ENCODE measurements around the gene SENP7.

The SENP7 gene

GRCh38 chr3:101536266-101536665 lies 23.3 kb upstream of the SENP7 start:
- Histone ChIP-seq H3K4me2 (no peak overlapping the region), H3K4me3 (IDR thresholded peaks at IDR 0.05; ENCODE audit: insufficient read depth, low read depth, low read length) (no peak overlapping the region), H3K27me3 (ENCODE audit: insufficient read depth, low read depth) (no peaks in the 10 kb centered on the region), H3K9ac (no peak overlapping the region), H3K4me1 (ENCODE audit: low read depth, poor library complexity, severe bottlenecking) (no peaks in the 10 kb centered on the region), H3K36me3 (ENCODE audit: insufficient read depth) (no peaks in the 10 kb centered on the region), H3K79me2 (ENCODE audit: insufficient read depth, low read depth) (no peaks in the 10 kb centered on the region), H3K27ac (no peak overlapping the region), H4K20me1 (ENCODE audit: insufficient read depth) (no peaks in the 10 kb centered on the region), H2AFZ (ENCODE audit: low read depth) (no peak overlapping the region)
- TF ChIP-seq CTCF (conservative IDR thresholded peaks at IDR 0.05; ENCODE audit: low read depth, low read length): no peak

GRCh38 chr3:101535221-101535620 lies 22.2 kb upstream of the SENP7 start:
- H3K27me3 ChIP-seq (ENCODE audit: insufficient read depth, low read depth): no peaks in the 10 kb centered on the region
- H3K27ac ChIP-seq: no peak overlapping the region
- H4K20me1 ChIP-seq (ENCODE audit: insufficient read depth): no peaks in the 10 kb centered on the region
- no peak overlapping the region for H3K4me3 ChIP-seq (IDR thresholded peaks at IDR 0.05; ENCODE audit: insufficient read depth, low read depth, low read length)
- H3K9ac ChIP-seq: no peak overlapping the region
- no peaks in the 10 kb centered on the region for H3K36me3 ChIP-seq (ENCODE audit: insufficient read depth)
- no peaks in the 10 kb centered on the region for H3K79me2 ChIP-seq (ENCODE audit: insufficient read depth, low read depth)
- H2AFZ ChIP-seq (ENCODE audit: low read depth): no peak overlapping the region
- no peak overlapping the region for H3K4me2 ChIP-seq
- H3K4me1 ChIP-seq (ENCODE audit: low read depth, poor library complexity, severe bottlenecking): no peaks in the 10 kb centered on the region
- TF ChIP-seq CTCF (conservative IDR thresholded peaks at IDR 0.05; ENCODE audit: low read depth, low read length): no peak

GRCh38 chr3:101533603-101533968 lies 20.6 kb upstream of the SENP7 start:
- Histone ChIP-seq H2AFZ (ENCODE audit: low read depth) (no peak overlapping the region), H3K4me1 (ENCODE audit: low read depth, poor library complexity, severe bottlenecking) (no peaks in the 10 kb centered on the region), H3K4me3 (IDR thresholded peaks at IDR 0.05; ENCODE audit: insufficient read depth, low read depth, low read length) (no peak overlapping the region), H3K27me3 (ENCODE audit: insufficient read depth, low read depth) (no peaks in the 10 kb centered on the region), H4K20me1 (ENCODE audit: insufficient read depth) (no peaks in the 10 kb centered on the region), H3K36me3 (ENCODE audit: insufficient read depth) (no peaks in the 10 kb centered on the region), H3K79me2 (ENCODE audit: insufficient read depth, low read depth) (no peaks in the 10 kb centered on the region), H3K9ac (no peak overlapping the region), H3K4me2 (no peak overlapping the region), H3K27ac (no peak overlapping the region)
- TF ChIP-seq CTCF (conservative IDR thresholded peaks at IDR 0.05; ENCODE audit: low read depth, low read length): no peak

GRCh38 chr3:101532783-101533602 lies 20.0 kb upstream of the SENP7 start:
- H3K4me1 ChIP-seq (ENCODE audit: low read depth, poor library complexity, severe bottlenecking): no peaks in the 10 kb centered on the region
- no peak for TF ChIP-seq CTCF (conservative IDR thresholded peaks at IDR 0.05; ENCODE audit: low read depth, low read length)
- no peak overlapping the region for H2AFZ ChIP-seq (ENCODE audit: low read depth)
- no peak overlapping the region for H3K4me3 ChIP-seq (IDR thresholded peaks at IDR 0.05; ENCODE audit: insufficient read depth, low read depth, low read length)
- H3K27me3 ChIP-seq (ENCODE audit: insufficient read depth, low read depth): no peaks in the 10 kb centered on the region
- H3K9ac ChIP-seq: no peak overlapping the region
- H4K20me1 ChIP-seq (ENCODE audit: insufficient read depth): no peaks in the 10 kb centered on the region
- H3K4me2 ChIP-seq: no peak overlapping the region
- H3K36me3 ChIP-seq (ENCODE audit: insufficient read depth): no peaks in the 10 kb centered on the region
- no peaks in the 10 kb centered on the region for H3K79me2 ChIP-seq (ENCODE audit: insufficient read depth, low read depth)
- H3K27ac ChIP-seq: no peak overlapping the region

Data from KMS-11 (cell line).